H9 (cell line): Measurements from ENCODE around the gene SEPTIN2. TPM values are rescaled to one million over a fixed set of nuclear protein-coding genes. Genes with fewer than 3 reads are reported as not detected.

Source experiments
- DNase-seq: peaks from one replicate; pipeline ENCODE4 v3.0.0-alpha.2; 2017
- H2AFZ ChIP-seq: one replicate; pipeline ENCODE4 v1.6.1; 2013; ENCODE audit warnings: mild to moderate bottlenecking, low read length, control low read depth, moderate library complexity
- H2AK5ac ChIP-seq: 2 replicates; pipeline ENCODE4 v1.6.1; 2013; ENCODE audit warnings: low read length, control low read depth, mixed read lengths; ENCODE audit not compliant: insufficient read length
- H2BK120ac ChIP-seq: one replicate; pipeline ENCODE4 v1.6.1; 2013; ENCODE audit warnings: low read depth, mild to moderate bottlenecking, low read length, control low read depth, inconsistent platforms; ENCODE audit not compliant: poor library complexity, severe bottlenecking
- H2BK12ac ChIP-seq: 2 replicates; pipeline ENCODE4 v1.6.1; 2013; ENCODE audit warnings: low read length, control low read depth, mixed read lengths, low read depth; ENCODE audit not compliant: insufficient read length
- H2BK15ac ChIP-seq: 2 replicates; pipeline ENCODE4 v1.6.1; 2013; ENCODE audit warnings: low read depth, low read length, control low read depth
- H2BK20ac ChIP-seq: one replicate; pipeline ENCODE4 v1.6.1; 2013; ENCODE audit warnings: low read depth, mild to moderate bottlenecking, low read length, control low read depth, inconsistent platforms; ENCODE audit not compliant: poor library complexity, severe bottlenecking
- H2BK5ac ChIP-seq: 2 replicates; pipeline ENCODE4 v1.6.1; 2013; ENCODE audit warnings: low read length, control low read depth, mixed read lengths; ENCODE audit not compliant: insufficient read length
- H3K14ac ChIP-seq: 2 replicates; pipeline ENCODE4 v1.6.1; 2013; ENCODE audit warnings: low read length, control low read depth; ENCODE audit not compliant: insufficient read depth
- H3K18ac ChIP-seq: 2 replicates; pipeline ENCODE4 v1.6.1; 2013; ENCODE audit warnings: low read depth, mild to moderate bottlenecking, mixed read lengths, low read length, control low read depth; ENCODE audit not compliant: insufficient read length
- H3K23ac ChIP-seq: 2 replicates; pipeline ENCODE4 v1.6.1; 2013; ENCODE audit warnings: low read length, control low read depth, mixed read lengths, low read depth; ENCODE audit not compliant: insufficient read length
- H3K23me2 ChIP-seq: 2 replicates; pipeline ENCODE4 v1.6.1; 2013; ENCODE audit warnings: low read depth, mild to moderate bottlenecking, mixed read lengths, low read length, control low read depth; ENCODE audit not compliant: insufficient read length, poor library complexity, severe bottlenecking
- H3K27ac ChIP-seq: 2 replicates; pipeline ENCODE4 v1.5.1; 2013; ENCODE audit warnings: low read length, control low read depth, mixed read lengths, low read depth; ENCODE audit not compliant: insufficient read length
- H3K27me3 ChIP-seq: 2 replicates; pipeline ENCODE4 v1.6.1; 2013; ENCODE audit warnings: low read length, control low read depth, inconsistent platforms; ENCODE audit not compliant: insufficient read depth
- H3K4ac ChIP-seq: 2 replicates; pipeline ENCODE4 v1.6.1; 2013; ENCODE audit warnings: low read depth, mild to moderate bottlenecking, control low read depth, inconsistent platforms, low read length, moderate library complexity
- H3K4me1 ChIP-seq: 2 replicates; pipeline ENCODE4 v1.6.1; 2013; ENCODE audit warnings: low read length, control low read depth, inconsistent platforms; ENCODE audit not compliant: insufficient read depth
- H3K4me2 ChIP-seq: 2 replicates; pipeline ENCODE4 v1.6.1; 2013; ENCODE audit warnings: low read length, control low read depth, mixed read lengths; ENCODE audit not compliant: insufficient read length, insufficient read depth
- H3K56ac ChIP-seq: 2 replicates; pipeline ENCODE4 v1.6.1; 2013; ENCODE audit warnings: low read depth, mild to moderate bottlenecking, mixed read lengths, low read length, control low read depth; ENCODE audit not compliant: insufficient read length
- H3K79me1 ChIP-seq: 2 replicates; pipeline ENCODE4 v1.6.1; 2013; ENCODE audit warnings: low read depth, mild to moderate bottlenecking, moderate library complexity, low read length, control low read depth, inconsistent platforms; ENCODE audit not compliant: insufficient read depth, poor library complexity, severe bottlenecking
- H3K79me2 ChIP-seq: 2 replicates; pipeline ENCODE4 v1.6.1; 2013; ENCODE audit warnings: low read length, control low read depth, inconsistent platforms; ENCODE audit not compliant: insufficient read depth
- H3K9ac ChIP-seq: 2 replicates; pipeline ENCODE4 v1.6.1; 2013; ENCODE audit warnings: low read length, control low read depth, mixed read lengths; ENCODE audit not compliant: insufficient read length; ENCODE audit errors: extremely low read depth
- H3K9me3 ChIP-seq: one replicate; pipeline ENCODE4 v1.6.1; 2013; ENCODE audit warnings: low read depth, low read length, inconsistent platforms; ENCODE audit not compliant: control insufficient read depth
- H3T11ph ChIP-seq: one replicate; pipeline ENCODE4 v1.6.1; 2013; ENCODE audit warnings: mild to moderate bottlenecking, low read length, control low read depth, inconsistent platforms
- H4K20me1 ChIP-seq: one replicate; pipeline ENCODE4 v1.6.1; 2013; ENCODE audit not compliant: control insufficient read depth, insufficient read length, insufficient read depth
- H4K5ac ChIP-seq: 2 replicates; pipeline ENCODE4 v1.6.1; 2013; ENCODE audit warnings: low read depth, mild to moderate bottlenecking, mixed read lengths, low read length, control low read depth; ENCODE audit not compliant: insufficient read length
- H4K8ac ChIP-seq: replicated peaks from 2 replicates; pipeline ENCODE4 v1.6.1; 2013; ENCODE audit warnings: low read length, control low read depth, mixed read lengths, low read depth; ENCODE audit not compliant: insufficient read length
- H4K91ac ChIP-seq: 2 replicates; pipeline ENCODE4 v1.6.1; 2013; ENCODE audit warnings: low read depth, mild to moderate bottlenecking, moderate library complexity, mixed read lengths, low read length, control low read depth; ENCODE audit not compliant: insufficient read length
- H3K27ac Mint-ChIP-seq, 3 experiments: 2 replicates in 2 of 3; 3 replicates in 1 of 3; pipeline ENCODE4 v1.8.0; 2020 to 2021; ENCODE audit warnings: mixed read lengths in 3 of 3, mild to moderate bottlenecking in 1 of 3, moderate library complexity in 1 of 3
- H3K27me3 Mint-ChIP-seq: 2 replicates; pipeline ENCODE4 v1.8.0; 2021; ENCODE audit warnings: low read depth, mild to moderate bottlenecking, moderate library complexity, mixed read lengths
- H3K36me3 Mint-ChIP-seq, 3 experiments: 2 replicates in 2 of 3; 3 replicates in 1 of 3; pipeline ENCODE4 v1.8.0; 2020 to 2021; ENCODE audit warnings: low read depth in 3 of 3, mixed read lengths in 3 of 3; ENCODE audit not compliant: insufficient read depth in 1 of 3
- H3K4me1 Mint-ChIP-seq, 2 experiments: 2 replicates each; pipeline ENCODE4 v1.8.0; 2020; ENCODE audit warnings: mixed read lengths in 2 of 2
- H3K4me3 Mint-ChIP-seq, 2 experiments: 2 replicates in 1 of 2; 3 replicates in 1 of 2; pipeline ENCODE4 v1.8.0; 2020 to 2021; ENCODE audit warnings: mild to moderate bottlenecking in 2 of 2, mixed read lengths in 2 of 2, moderate library complexity in 1 of 2
- H3K9me3 Mint-ChIP-seq, 2 experiments: 2 replicates in 1 of 2; 3 replicates in 1 of 2; pipeline ENCODE4 v1.8.0; 2020; ENCODE audit warnings: mild to moderate bottlenecking in 2 of 2, mixed read lengths in 2 of 2, moderate library complexity in 1 of 2
- CTCF ChIP-seq: fragments of 200-600 bp; sonication (generic); conservative IDR thresholded peaks from 3 replicates; pipeline ENCODE4 v1.8.0; 2021; ENCODE audit warnings: antibody characterized with exemption, mild to moderate bottlenecking
- WGBS: extraction: QIAGEN DNeasy Blood & Tissue Kit; methylation state at CpG from one replicate; pipeline ENCODE4 v1.1.7; 2013; ENCODE audit warnings: missing lambda C conversion rate, low lambda C conversion rate, mixed read lengths; ENCODE audit not compliant: insufficient read length; ENCODE audit errors: extremely low coverage; 5-methylcytosine and 5-hydroxymethylcytosine counted together
- total RNA-seq: library from RNA; stranded (reverse); gene quantifications from 2 replicates; pipeline ENCODE4 v1.2.1, GENCODE V29; 2021

Gene SEPTIN2
- total RNA-seq, 1 experiment from 2014 or later = 385 TPM

GRCh38 chr2:241314226-241315092 lies 1.3 kb upstream of the SEPTIN2 start:
- peak overlapping the region; percentile 87 to 96 (median 87) for H3K27ac Mint-ChIP-seq
- no peak overlapping the region for H3K23ac ChIP-seq
- peak overlapping the region; percentile 64 for H3K9ac ChIP-seq
- peak overlapping the region; percentile 60 for H3K4me2 ChIP-seq
- no peaks in the 10 kb centered on the region; a peak in 1 of 5 replicates for H3K9me3 Mint-ChIP-seq
- no peaks in the 10 kb centered on the region for H4K20me1 ChIP-seq
- no peak for TF ChIP-seq CTCF
- H2BK120ac ChIP-seq = no peak overlapping the region
- WGBS = no CpG with 5 or more reads among the region's 38 CpGs
- no peaks in the 10 kb centered on the region for H3K27me3 Mint-ChIP-seq
- no peaks in the 10 kb centered on the region for H3K9me3 ChIP-seq
- H3K56ac ChIP-seq = no peak overlapping the region
- H4K8ac ChIP-seq = no peak overlapping the region
- H3T11ph ChIP-seq = no peak overlapping the region
- H4K5ac ChIP-seq = no peak overlapping the region
- H3K27me3 ChIP-seq = no peaks in the 10 kb centered on the region
- no peak overlapping the region for H2BK12ac ChIP-seq
- no peak overlapping the region for H2AFZ ChIP-seq
- peak overlapping the region; percentile 89 for H3K18ac ChIP-seq
- H3K4me1 Mint-ChIP-seq = peaks cover 56 to 57% of the 10 kb centered on the region in 2 experiments
- H3K36me3 Mint-ChIP-seq = peaks cover 4 to 19% (median 13%) of the 10 kb centered on the region in 3 experiments; a peak in 6 of 7 replicates
- H3K14ac ChIP-seq = peak overlapping the region; percentile 91
- H3K4ac ChIP-seq = no peak overlapping the region
- peak overlapping the region; percentile 27 for H3K27ac ChIP-seq
- DNase-seq = no peak
- no peak overlapping the region for H2AK5ac ChIP-seq
- H3K79me1 ChIP-seq = no peaks in the 10 kb centered on the region
- no peak overlapping the region for H2BK20ac ChIP-seq
- no peak overlapping the region for H2BK5ac ChIP-seq
- 0 out of 2 replicates have a peak, but pooled peaks cover 2% of the 10 kb centered on the region for H3K4me1 ChIP-seq
- peaks cover 68% of the 10 kb centered on the region for H3K79me2 ChIP-seq
- H4K91ac ChIP-seq = no peak overlapping the region
- no peak overlapping the region for H2BK15ac ChIP-seq
- peaks cover 9% of the 10 kb centered on the region for H3K23me2 ChIP-seq
- H3K4me3 Mint-ChIP-seq = peak overlapping the region; percentile 100
